GM12878 (cell line): ENCODE results near the gene PLAC1.

Experiments
- CHD4 ChIP-seq: fragments of 200-600 bp; sonication (generic); IDR thresholded peaks from 2 replicates; pipeline ENCODE4 v1.6.1; 2016; ENCODE audit warnings: mild to moderate bottlenecking
- CTCF ChIP-seq, 3 experiments: IDR thresholded peaks in 2 of 3; conservative IDR thresholded peaks in 1 of 3; 2 replicates each; pipeline ENCODE4 v1.5.1; 2011; ENCODE audit warnings: low read depth in 3 of 3, low read length in 3 of 3, mild to moderate bottlenecking in 3 of 3, control low read depth in 2 of 3, moderate library complexity in 2 of 3, inconsistent platforms in 1 of 3, mixed read lengths in 1 of 3; ENCODE audit not compliant: control insufficient read depth in 2 of 3, insufficient read depth in 1 of 3; ENCODE audit errors: extremely low read depth in 1 of 3
- EZH2 ChIP-seq: IDR thresholded peaks from 2 replicates; pipeline ENCODE4 v1.6.1; 2012; ENCODE audit warnings: low read depth, mild to moderate bottlenecking, control low read depth, inconsistent platforms, low read length, borderline replicate concordance; ENCODE audit not compliant: control insufficient read depth
- JUND ChIP-seq: IDR thresholded peaks from 2 replicates; pipeline ENCODE4 v1.6.1; 2012; ENCODE audit warnings: low read depth, mild to moderate bottlenecking, low read length, improper control_type of control experiment, moderate library complexity
- MXI1 ChIP-seq: fragments of 150-350 bp; IDR thresholded peaks from 2 replicates; pipeline ENCODE4 v1.6.1; 2011; ENCODE audit warnings: low read depth, mild to moderate bottlenecking, inconsistent platforms, low read length, improper control_type of control experiment
- PAX5 ChIP-seq: IDR thresholded peaks from 2 replicates; pipeline ENCODE4 v1.6.1; 2011; ENCODE audit warnings: low read depth, low read length, borderline replicate concordance
- REST ChIP-seq: IDR thresholded peaks from 2 replicates; pipeline ENCODE4 v1.6.1; 2012; ENCODE audit warnings: mild to moderate bottlenecking, low read depth, low read length
- SREBF1 ChIP-seq: IDR thresholded peaks from 2 replicates; pipeline ENCODE4 v1.6.1; 2012; ENCODE audit warnings: mild to moderate bottlenecking, low read length

- TF ChIP-seq JUND (no peak), REST (no peak), SREBF1 (no peak), PAX5 (no peak), EZH2 (no peak), MXI1 (no peak), CHD4 (no peak), CTCF (IDR thresholded peaks at IDR 0.05 in 2 of 3, conservative IDR thresholded peaks at IDR 0.05 in 1 of 3; ENCODE audit: control insufficient read depth in 2 of 3, extremely low read depth in 1 of 3, insufficient read depth in 1 of 3, low read depth in 3 of 3, low read length in 3 of 3) (no peak)
Observed at GRCh38 chrX:134664202-134664601, 5.9 kb upstream of the PLAC1 start.
